ENCODE measurements around the gene GPC4. TPM values are rescaled to one million over a fixed set of nuclear protein-coding genes. Genes with fewer than 3 reads are reported as not detected.

The GPC4 gene
- total and polyA plus RNA-seq, 4 donors, result 0.23 to 1.3 (median 0.71) TPM

- Histone ChIP-seq H3K9me3 (ENCODE audit: control insufficient read depth in 4 of 4, low read length in 3 of 4) (no peaks in the 10 kb centered on the region), H3K27me3 (ENCODE audit: control insufficient read depth in 4 of 4, insufficient read depth in 4 of 4, low read length in 3 of 4) (peaks cover 0 to 4% (median 0%) of the 10 kb centered on the region in 4 donors), H3K36me3 (ENCODE audit: control insufficient read depth in 4 of 4, insufficient read depth in 3 of 4, low read depth in 1 of 4, low read length in 3 of 4) (no peaks in the 10 kb centered on the region), H3K4me1 (ENCODE audit: control insufficient read depth in 4 of 4, insufficient read depth in 4 of 4, low read length in 3 of 4) (no peaks in the 10 kb centered on the region), H3K9ac (ENCODE audit: low read depth in 1 of 2, low read length in 2 of 2) (no peak overlapping the region), H3K27ac (ENCODE audit: low read depth in 1 of 2, low read length in 2 of 2) (no peak overlapping the region), H3K4me3 (ENCODE audit: low read depth in 1 of 3, low read length in 3 of 3) (no peak overlapping the region)
- TF ChIP-seq HNF4G (IDR thresholded peaks at IDR 0.05), result no peak
- DNase-seq (ENCODE audit: low spot score), result no peak
- 89% methylated on average over 3 of the region's 3 CpGs for WGBS
These were observed 15.9 kb downstream of the GPC4 start for GRCh38 chrX:133399411-133399810.

- Histone ChIP-seq H3K27me3 (ENCODE audit: control insufficient read depth in 4 of 4, insufficient read depth in 4 of 4, low read length in 3 of 4) (no peaks in the 10 kb centered on the region), H3K4me1 (ENCODE audit: control insufficient read depth in 4 of 4, insufficient read depth in 4 of 4, low read length in 3 of 4) (no peaks in the 10 kb centered on the region), H3K9ac (ENCODE audit: low read depth in 1 of 2, low read length in 2 of 2) (no peak overlapping the region), H3K27ac (ENCODE audit: low read depth in 1 of 2, low read length in 2 of 2) (no peak overlapping the region), H3K36me3 (ENCODE audit: control insufficient read depth in 4 of 4, insufficient read depth in 3 of 4, low read depth in 1 of 4, low read length in 3 of 4) (no peaks in the 10 kb centered on the region), H3K9me3 (ENCODE audit: control insufficient read depth in 4 of 4, low read length in 3 of 4) (no peaks in the 10 kb centered on the region), H3K4me3 (ENCODE audit: low read depth in 1 of 3, low read length in 3 of 3) (no peak overlapping the region)
- no peak for DNase-seq (ENCODE audit: low spot score)
- TF ChIP-seq REST (IDR thresholded peaks at IDR 0.05) (no peak), GABPA (IDR thresholded peaks at IDR 0.05 in 1 of 2, conservative IDR thresholded peaks at IDR 0.05 in 1 of 2) (no peak), ZBTB33 (IDR thresholded peaks at IDR 0.05) (no peak), CTCF (IDR thresholded peaks at IDR 0.05; ENCODE audit: low read depth, low read length, missing input control) (no peak), TAF1 (conservative IDR thresholded peaks at IDR 0.05) (no peak), ATF3 (IDR thresholded peaks at IDR 0.05) (no peak), JUND (IDR thresholded peaks at IDR 0.05) (no peak), YY1 (IDR thresholded peaks at IDR 0.05) (no peak), HNF4G (IDR thresholded peaks at IDR 0.05) (no peak), RAD21 (IDR thresholded peaks at IDR 0.05) (no peak), NR2F2 (IDR thresholded peaks at IDR 0.05) (no peak), FOXA2 (IDR thresholded peaks at IDR 0.05) (no peak), FOXA1 (IDR thresholded peaks at IDR 0.05) (no peak), HNF4A (conservative IDR thresholded peaks at IDR 0.05) (no peak), SP1 (IDR thresholded peaks at IDR 0.05) (no peak), RXRA (IDR thresholded peaks at IDR 0.05) (no peak), EGR1 (IDR thresholded peaks at IDR 0.05; ENCODE audit: low read depth in 2 of 2) (no peak)
- WGBS, result 96% methylated on average over 2 of the region's 2 CpGs
These were observed 20.5 kb downstream of the GPC4 start for GRCh38 chrX:133394765-133395164.
